B cell (primary cell): ENCODE measurements around the gene MED27.

Experiments
- CTCF ChIP-seq: fragments of 200-600 bp; IDR thresholded peaks from one replicate; pipeline ENCODE4 v1.8.0; 2022; ENCODE audit warnings: antibody characterized with exemption, mild to moderate bottlenecking
- EZH2 ChIP-seq: IDR thresholded peaks from 2 replicates; pipeline ENCODE4 v1.6.1; 2012; ENCODE audit warnings: borderline replicate concordance, low read depth, mild to moderate bottlenecking, moderate library complexity, low read length; ENCODE audit not compliant: insufficient read depth, poor library complexity, severe bottlenecking

- TF ChIP-seq CTCF (no peak), EZH2 (no peak)
Observed at GRCh38 chr9:132044176-132044875, 35.3 kb downstream of the MED27 start.
